ENCODE data around the gene ADGRL3.

The ADGRL3 gene

GRCh38 chr4:61511716-61512488 lies 311.8 kb downstream of the ADGRL3 start:
- Histone ChIP-seq H3K9me3 (ENCODE audit: control insufficient read depth, insufficient read depth, low read length) (no peaks in the 10 kb centered on the region), H3K9ac (ENCODE audit: low read depth, low read length) (no peak overlapping the region), H3K36me3 (ENCODE audit: control insufficient read depth, insufficient read depth, low read length) (no peaks in the 10 kb centered on the region), H3K27me3 (ENCODE audit: control insufficient read depth, insufficient read depth, low read length) (no peaks in the 10 kb centered on the region), H3K4me3 (ENCODE audit: low read depth, low read length) (no peak overlapping the region), H3K4me1 (ENCODE audit: control insufficient read depth, insufficient read depth, low read length) (no peaks in the 10 kb centered on the region)

- no peak overlapping the region for H3K4me3 ChIP-seq (ENCODE audit: low read depth, low read length)
Measured at GRCh38 chr4:61514991-61515390, 314.9 kb downstream of the ADGRL3 start.

GRCh38 chr4:61517144-61517543 lies 317.0 kb downstream of the ADGRL3 start:
- Histone ChIP-seq H3K9ac (ENCODE audit: low read depth, low read length) (no peak overlapping the region), H3K4me1 (ENCODE audit: control insufficient read depth, insufficient read depth, low read length) (peaks cover 20% of the 10 kb centered on the region), H3K27me3 (ENCODE audit: control insufficient read depth, insufficient read depth, low read length) (no peaks in the 10 kb centered on the region), H3K9me3 (ENCODE audit: control insufficient read depth, insufficient read depth, low read length) (no peaks in the 10 kb centered on the region), H3K4me3 (ENCODE audit: low read depth, low read length) (peak overlapping the region; percentile 46), H3K36me3 (ENCODE audit: control insufficient read depth, insufficient read depth, low read length) (no peaks in the 10 kb centered on the region)

More at GRCh38 chr4:61514991-61515390, 314.9 kb downstream of the ADGRL3 start:
- Histone ChIP-seq H3K9me3 (ENCODE audit: control insufficient read depth, insufficient read depth, low read length) (no peaks in the 10 kb centered on the region), H3K4me1 (ENCODE audit: control insufficient read depth, insufficient read depth, low read length) (peaks cover 12% of the 10 kb centered on the region), H3K36me3 (ENCODE audit: control insufficient read depth, insufficient read depth, low read length) (no peaks in the 10 kb centered on the region), H3K27me3 (ENCODE audit: control insufficient read depth, insufficient read depth, low read length) (no peaks in the 10 kb centered on the region), H3K9ac (ENCODE audit: low read depth, low read length) (no peak overlapping the region)

- Histone ChIP-seq H3K27me3 (ENCODE audit: control insufficient read depth, insufficient read depth, low read length) (no peaks in the 10 kb centered on the region), H3K9me3 (ENCODE audit: control insufficient read depth, insufficient read depth, low read length) (no peaks in the 10 kb centered on the region), H3K4me1 (ENCODE audit: control insufficient read depth, insufficient read depth, low read length) (peaks cover 20% of the 10 kb centered on the region), H3K36me3 (ENCODE audit: control insufficient read depth, insufficient read depth, low read length) (no peaks in the 10 kb centered on the region), H3K9ac (ENCODE audit: low read depth, low read length) (no peak overlapping the region), H3K4me3 (ENCODE audit: low read depth, low read length) (no peak overlapping the region)
Measured at GRCh38 chr4:61520166-61520565, 320.0 kb downstream of the ADGRL3 start.

- Histone ChIP-seq H3K4me1 (ENCODE audit: control insufficient read depth, insufficient read depth, low read length) (peaks cover 20% of the 10 kb centered on the region), H3K36me3 (ENCODE audit: control insufficient read depth, insufficient read depth, low read length) (no peaks in the 10 kb centered on the region), H3K9ac (ENCODE audit: low read depth, low read length) (no peak overlapping the region), H3K9me3 (ENCODE audit: control insufficient read depth, insufficient read depth, low read length) (no peaks in the 10 kb centered on the region), H3K4me3 (ENCODE audit: low read depth, low read length) (no peak overlapping the region), H3K27me3 (ENCODE audit: control insufficient read depth, insufficient read depth, low read length) (no peaks in the 10 kb centered on the region)
Measured at GRCh38 chr4:61520681-61521160, 320.6 kb downstream of the ADGRL3 start.

GRCh38 chr4:61521451-61521850 lies 321.3 kb downstream of the ADGRL3 start:
- no peak overlapping the region for H3K9ac ChIP-seq (ENCODE audit: low read depth, low read length)
- no peaks in the 10 kb centered on the region for H3K9me3 ChIP-seq (ENCODE audit: control insufficient read depth, insufficient read depth, low read length)
- no peak overlapping the region for H3K4me3 ChIP-seq (ENCODE audit: low read depth, low read length)
- H3K4me1 ChIP-seq (ENCODE audit: control insufficient read depth, insufficient read depth, low read length) = peaks cover 20% of the 10 kb centered on the region
- H3K36me3 ChIP-seq (ENCODE audit: control insufficient read depth, insufficient read depth, low read length) = no peaks in the 10 kb centered on the region
- no peaks in the 10 kb centered on the region for H3K27me3 ChIP-seq (ENCODE audit: control insufficient read depth, insufficient read depth, low read length)

GRCh38 chr4:61522312-61522711 lies 322.2 kb downstream of the ADGRL3 start:
- Histone ChIP-seq H3K9me3 (ENCODE audit: control insufficient read depth, insufficient read depth, low read length) (no peaks in the 10 kb centered on the region), H3K27me3 (ENCODE audit: control insufficient read depth, insufficient read depth, low read length) (no peaks in the 10 kb centered on the region), H3K36me3 (ENCODE audit: control insufficient read depth, insufficient read depth, low read length) (no peaks in the 10 kb centered on the region), H3K9ac (ENCODE audit: low read depth, low read length) (no peak overlapping the region), H3K4me3 (ENCODE audit: low read depth, low read length) (no peak overlapping the region), H3K4me1 (ENCODE audit: control insufficient read depth, insufficient read depth, low read length) (peaks cover 20% of the 10 kb centered on the region)

- Histone ChIP-seq H3K9me3 (ENCODE audit: control insufficient read depth, insufficient read depth, low read length) (no peaks in the 10 kb centered on the region), H3K27me3 (ENCODE audit: control insufficient read depth, insufficient read depth, low read length) (no peaks in the 10 kb centered on the region), H3K9ac (ENCODE audit: low read depth, low read length) (no peak overlapping the region), H3K4me3 (ENCODE audit: low read depth, low read length) (no peak overlapping the region), H3K4me1 (ENCODE audit: control insufficient read depth, insufficient read depth, low read length) (no peaks in the 10 kb centered on the region), H3K36me3 (ENCODE audit: control insufficient read depth, insufficient read depth, low read length) (no peaks in the 10 kb centered on the region)
Measured at GRCh38 chr4:61527888-61528287, 327.8 kb downstream of the ADGRL3 start.

GRCh38 chr4:61528595-61528994 lies 328.5 kb downstream of the ADGRL3 start:
- Histone ChIP-seq H3K4me3 (ENCODE audit: low read depth, low read length) (no peak overlapping the region), H3K27me3 (ENCODE audit: control insufficient read depth, insufficient read depth, low read length) (no peaks in the 10 kb centered on the region), H3K4me1 (ENCODE audit: control insufficient read depth, insufficient read depth, low read length) (no peaks in the 10 kb centered on the region), H3K9ac (ENCODE audit: low read depth, low read length) (no peak overlapping the region), H3K9me3 (ENCODE audit: control insufficient read depth, insufficient read depth, low read length) (no peaks in the 10 kb centered on the region), H3K36me3 (ENCODE audit: control insufficient read depth, insufficient read depth, low read length) (no peaks in the 10 kb centered on the region)

- H3K4me3 ChIP-seq (ENCODE audit: low read depth, low read length) = no peak overlapping the region
- H3K9ac ChIP-seq (ENCODE audit: low read depth, low read length) = no peak overlapping the region
- H3K27me3 ChIP-seq (ENCODE audit: control insufficient read depth, insufficient read depth, low read length) = no peaks in the 10 kb centered on the region
- H3K9me3 ChIP-seq (ENCODE audit: control insufficient read depth, insufficient read depth, low read length) = no peaks in the 10 kb centered on the region
- no peaks in the 10 kb centered on the region for H3K36me3 ChIP-seq (ENCODE audit: control insufficient read depth, insufficient read depth, low read length)
- H3K4me1 ChIP-seq (ENCODE audit: control insufficient read depth, insufficient read depth, low read length) = no peaks in the 10 kb centered on the region
Measured at GRCh38 chr4:61531188-61531587, 331.1 kb downstream of the ADGRL3 start.

GRCh38 chr4:61532336-61533000 lies 332.3 kb downstream of the ADGRL3 start:
- no peaks in the 10 kb centered on the region for H3K27me3 ChIP-seq (ENCODE audit: control insufficient read depth, insufficient read depth, low read length)
- H3K9me3 ChIP-seq (ENCODE audit: control insufficient read depth, insufficient read depth, low read length) = no peaks in the 10 kb centered on the region
- H3K4me1 ChIP-seq (ENCODE audit: control insufficient read depth, insufficient read depth, low read length) = no peaks in the 10 kb centered on the region
- H3K36me3 ChIP-seq (ENCODE audit: control insufficient read depth, insufficient read depth, low read length) = no peaks in the 10 kb centered on the region
- H3K4me3 ChIP-seq (ENCODE audit: low read depth, low read length) = no peak overlapping the region
- no peak overlapping the region for H3K9ac ChIP-seq (ENCODE audit: low read depth, low read length)

GRCh38 chr4:61533140-61533539 lies 333.0 kb downstream of the ADGRL3 start:
- no peaks in the 10 kb centered on the region for H3K4me1 ChIP-seq (ENCODE audit: control insufficient read depth, insufficient read depth, low read length)
- H3K27me3 ChIP-seq (ENCODE audit: control insufficient read depth, insufficient read depth, low read length) = no peaks in the 10 kb centered on the region
- no peak overlapping the region for H3K9ac ChIP-seq (ENCODE audit: low read depth, low read length)
- no peak overlapping the region for H3K4me3 ChIP-seq (ENCODE audit: low read depth, low read length)
- H3K36me3 ChIP-seq (ENCODE audit: control insufficient read depth, insufficient read depth, low read length) = no peaks in the 10 kb centered on the region
- H3K9me3 ChIP-seq (ENCODE audit: control insufficient read depth, insufficient read depth, low read length) = no peaks in the 10 kb centered on the region
